ENCODE data around the gene WDR62.
A peak's percentile ranks its signal among the peaks of the same experiment; 100 is the strongest.
"Not testable (repeated sequence)": the region's sequence is repeated elsewhere in the genome, so short reads cannot be mapped to it uniquely, and the experiment has no call there.

Gene WDR62

DNA sequence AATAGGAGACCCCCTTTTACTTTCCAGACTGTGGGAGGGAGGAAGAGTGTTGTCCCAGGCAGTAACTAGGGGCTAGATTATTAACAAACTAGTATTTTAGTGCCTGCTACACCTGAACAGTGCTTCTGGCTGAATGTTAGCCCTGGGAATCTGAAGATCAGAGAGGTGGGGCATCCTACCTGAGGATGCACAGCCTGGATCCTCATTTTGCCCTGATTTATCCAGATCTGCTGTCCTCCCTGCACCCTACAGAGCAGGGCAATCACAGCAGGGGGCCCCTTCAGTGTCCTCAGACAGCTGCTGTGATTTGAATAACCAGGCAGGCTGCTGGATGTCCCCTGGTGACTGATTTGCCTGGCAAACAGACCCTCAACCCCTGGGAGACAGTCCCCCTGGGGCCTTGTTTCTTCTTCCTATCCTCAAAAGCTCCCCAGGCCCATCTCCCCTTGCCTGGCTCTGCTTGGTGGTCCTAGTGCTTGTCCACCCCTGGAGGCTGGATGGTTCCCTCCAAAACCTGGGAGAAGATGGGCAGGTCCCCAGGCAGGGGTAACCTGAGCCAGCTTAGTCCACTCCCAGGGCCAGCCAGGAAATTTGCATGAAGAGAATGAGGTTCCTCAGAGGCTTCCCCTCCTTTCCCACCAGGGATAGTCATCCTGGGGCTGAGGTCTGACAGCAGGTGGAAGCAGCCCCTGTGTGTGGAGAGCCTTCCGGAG lies 55.9 kb downstream of the WDR62 start, which contains the start of gene OVOL3:
Gene OVOL3, plus strand, starts transcription at position 657 of the 713 bp plus-strand sequence. CDS start 60 bp downstream, outside the sequence.
- no peak for DNase-seq (ENCODE audit: low read depth)

DNA sequence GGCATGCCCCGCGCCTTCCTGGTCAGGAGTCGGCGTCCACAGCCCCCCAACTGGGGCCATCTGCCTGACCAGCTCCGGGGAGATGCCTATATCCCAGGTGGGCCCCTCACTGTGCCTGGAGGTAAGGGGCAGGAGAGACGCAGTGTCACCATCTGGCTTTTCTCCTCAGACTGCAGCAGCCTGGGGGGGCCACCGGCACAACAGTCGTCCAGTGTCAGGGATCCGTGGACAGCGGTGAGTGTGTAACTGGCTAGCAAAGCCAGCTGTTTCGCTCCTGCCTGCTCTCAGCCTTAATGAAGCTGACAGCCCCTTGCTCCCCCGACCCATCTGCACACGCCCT lies 56.5 kb downstream of the WDR62 start:
- no peak for DNase-seq (ENCODE audit: low read depth)

DNA sequence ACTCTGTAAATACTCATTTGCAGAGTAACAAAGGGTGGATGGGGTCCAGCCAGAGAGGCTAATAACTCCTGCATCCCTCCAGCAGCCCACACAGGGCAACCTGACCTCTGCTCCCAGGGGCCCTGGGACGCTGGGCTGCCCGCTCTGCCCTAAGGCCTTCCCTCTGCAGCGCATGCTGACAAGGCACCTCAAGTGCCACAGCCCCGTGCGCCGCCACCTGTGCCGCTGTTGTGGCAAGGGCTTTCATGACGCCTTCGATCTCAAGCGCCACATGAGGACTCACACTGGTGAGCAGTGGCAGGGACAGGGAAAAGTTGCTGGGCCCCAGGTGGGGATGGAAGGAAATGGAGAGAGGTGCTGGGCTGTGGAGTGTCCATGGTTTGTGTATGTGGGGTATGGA lies 58.0 kb downstream of the WDR62 start:
- DNase-seq (ENCODE audit: low read depth), result no peak

DNA sequence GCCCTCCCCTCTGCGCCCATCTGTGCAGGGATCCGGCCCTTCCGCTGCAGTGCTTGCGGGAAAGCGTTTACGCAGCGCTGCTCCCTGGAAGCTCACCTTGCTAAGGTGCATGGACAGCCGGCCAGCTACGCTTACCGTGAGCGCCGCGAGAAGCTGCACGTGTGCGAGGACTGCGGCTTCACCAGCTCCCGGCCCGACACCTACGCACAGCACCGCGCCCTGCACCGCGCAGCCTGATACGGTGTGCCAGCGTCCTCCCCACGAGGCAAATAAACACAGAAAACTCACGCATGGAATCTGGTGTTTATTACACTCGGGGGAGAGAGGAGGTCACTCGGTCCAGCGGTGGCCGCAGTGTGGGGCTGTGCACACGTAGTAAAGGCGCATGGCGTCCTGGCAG lies 58.7 kb downstream of the WDR62 start:
- no peak for DNase-seq (ENCODE audit: low read depth)

DNA sequence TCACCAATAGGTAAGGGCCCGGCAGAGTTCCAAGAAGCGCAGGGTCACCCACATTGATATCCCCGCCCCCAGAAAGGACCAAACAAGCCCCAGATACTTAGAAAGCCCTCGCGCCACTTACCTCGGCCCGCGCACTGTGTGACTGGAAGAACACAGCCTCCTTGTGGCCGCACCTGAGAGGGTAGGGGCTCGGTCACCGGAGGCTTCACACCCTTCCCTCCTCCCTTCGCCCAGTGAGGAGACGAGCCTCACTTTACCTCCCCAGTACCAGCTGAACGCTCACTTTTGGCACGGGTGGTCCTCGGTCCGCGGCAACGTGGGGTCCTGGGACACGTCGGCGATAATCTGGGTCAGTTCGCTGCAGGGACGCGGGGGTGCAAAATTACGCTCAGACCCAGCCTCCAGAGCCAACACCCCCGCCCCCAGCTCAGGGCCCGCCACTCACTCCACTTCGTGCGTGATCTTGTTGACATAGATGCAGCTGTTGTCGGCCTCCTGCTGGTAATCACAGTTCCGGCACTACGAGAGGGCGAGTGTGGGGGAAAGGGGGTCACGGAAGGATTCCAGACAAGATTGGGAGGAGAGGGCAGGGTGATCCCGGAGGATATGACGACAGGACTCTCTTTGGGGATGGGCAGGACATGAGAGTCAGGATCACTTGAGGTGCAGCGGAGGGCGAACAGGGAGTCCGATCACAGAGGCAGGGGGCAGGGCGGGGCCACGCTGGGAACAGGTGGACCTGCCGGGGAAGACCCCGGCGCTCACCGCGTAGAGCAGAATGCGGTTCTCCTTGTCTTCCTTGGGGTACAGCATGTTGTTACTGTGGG lies 59.4 kb downstream of the WDR62 start:
- peak; percentile 55 for DNase-seq (ENCODE audit: low read depth)

DNA sequence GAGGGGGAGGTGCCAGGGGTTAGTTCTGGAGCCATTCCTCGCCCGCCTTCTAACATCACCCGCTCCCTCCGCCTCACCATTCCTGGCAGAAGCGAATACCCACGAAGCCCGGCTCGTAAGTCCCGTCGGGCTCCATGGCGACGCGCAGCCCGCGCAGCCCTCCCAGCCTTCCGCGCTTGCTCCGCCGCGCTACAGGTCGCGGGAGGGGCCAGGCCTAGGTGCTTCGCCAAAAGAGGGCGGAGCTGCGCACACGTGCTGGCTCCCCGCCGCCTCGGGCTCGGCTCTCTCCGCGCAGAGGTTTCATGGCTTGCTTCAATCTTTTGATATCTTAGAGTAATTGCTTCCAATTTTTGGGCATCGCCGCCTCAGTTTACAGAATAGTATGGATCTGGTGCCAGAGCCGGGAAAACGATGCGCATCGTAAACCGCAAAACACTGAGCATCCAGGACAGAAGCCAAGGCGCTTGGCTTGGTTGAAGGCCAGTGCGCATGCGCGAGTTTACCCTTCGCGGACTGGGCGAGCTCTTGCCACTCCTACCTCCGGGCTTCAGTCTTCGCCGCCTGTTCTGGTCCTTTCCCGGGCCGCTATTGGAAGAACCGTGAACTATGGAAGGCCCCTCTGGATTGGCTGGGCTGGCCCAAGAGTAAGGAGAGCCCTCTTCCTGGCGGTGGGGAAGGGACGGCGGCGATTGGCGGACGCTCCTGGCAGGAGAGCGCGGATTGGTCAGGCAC lies 60.2 kb downstream of the WDR62 start, which contains the start of gene POLR2I:
Gene POLR2I, minus strand, starts transcription at position 155 of the 732 bp plus-strand sequence. Its CDS starts 19 bp downstream, at position 136.
- peak; percentile 100 for DNase-seq (ENCODE audit: low read depth)

DNA sequence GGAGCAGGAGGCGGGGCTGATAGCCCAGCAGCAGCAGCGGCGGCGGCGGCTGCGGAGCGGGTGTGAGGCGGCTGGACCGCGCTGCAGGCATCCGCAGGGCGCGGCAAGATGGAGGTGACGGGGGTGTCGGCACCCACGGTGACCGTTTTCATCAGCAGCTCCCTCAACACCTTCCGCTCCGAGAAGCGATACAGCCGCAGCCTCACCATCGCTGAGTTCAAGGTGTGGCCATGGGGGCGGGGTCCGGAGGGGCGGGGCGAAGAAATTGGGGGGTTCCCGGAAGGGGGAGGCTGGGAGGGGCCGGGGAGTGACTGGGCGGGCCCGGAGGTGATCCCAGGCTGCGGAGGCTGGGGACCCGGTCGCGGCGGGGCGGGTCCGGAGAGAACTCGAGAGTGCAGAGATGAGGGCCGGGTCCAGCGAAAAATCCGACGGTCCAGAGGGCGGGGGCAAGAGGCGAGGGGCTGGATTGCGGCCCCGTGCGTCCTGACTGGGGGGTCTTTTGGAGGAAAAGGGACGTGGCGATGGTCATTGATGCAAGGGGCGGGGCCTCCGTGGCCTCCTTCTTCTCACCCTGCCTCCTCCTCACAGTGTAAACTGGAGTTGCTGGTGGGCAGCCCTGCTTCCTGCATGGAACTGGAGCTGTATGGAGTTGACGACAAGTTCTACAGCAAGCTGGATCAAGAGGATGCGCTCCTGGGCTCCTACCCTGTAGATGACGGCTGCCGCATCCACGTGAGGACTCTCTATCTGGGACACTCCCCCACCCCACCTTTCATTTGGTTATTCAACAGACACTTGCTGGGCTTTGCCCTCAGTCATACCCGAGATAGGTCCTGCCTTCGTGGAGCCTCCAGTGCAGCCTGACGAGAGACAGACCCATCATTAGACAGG lies 61.0 kb downstream of the WDR62 start, which contains the start of gene TBCB:
Gene TBCB, plus strand, starts transcription at position 16 of the 891 bp plus-strand sequence. Its CDS starts 93 bp downstream, at position 109.
- DNase-seq (ENCODE audit: low read depth), result no peak

DNA sequence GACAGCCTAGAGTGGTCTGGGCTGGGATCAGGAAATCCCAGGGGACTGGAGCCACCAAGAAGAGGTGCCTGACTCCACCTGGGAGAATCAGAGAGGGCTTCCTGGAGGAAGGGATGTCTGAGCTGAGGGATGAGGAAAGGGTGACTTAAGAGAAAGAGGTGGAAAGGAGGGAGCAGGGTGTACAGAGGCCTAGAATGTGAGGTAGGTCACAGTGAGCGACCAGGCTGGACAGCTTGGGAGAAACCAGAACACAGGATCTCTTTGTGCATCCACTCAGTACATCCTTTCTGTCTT lies 61.6 kb downstream of the WDR62 start:
- no peak for DNase-seq (ENCODE audit: low read depth)

DNA sequence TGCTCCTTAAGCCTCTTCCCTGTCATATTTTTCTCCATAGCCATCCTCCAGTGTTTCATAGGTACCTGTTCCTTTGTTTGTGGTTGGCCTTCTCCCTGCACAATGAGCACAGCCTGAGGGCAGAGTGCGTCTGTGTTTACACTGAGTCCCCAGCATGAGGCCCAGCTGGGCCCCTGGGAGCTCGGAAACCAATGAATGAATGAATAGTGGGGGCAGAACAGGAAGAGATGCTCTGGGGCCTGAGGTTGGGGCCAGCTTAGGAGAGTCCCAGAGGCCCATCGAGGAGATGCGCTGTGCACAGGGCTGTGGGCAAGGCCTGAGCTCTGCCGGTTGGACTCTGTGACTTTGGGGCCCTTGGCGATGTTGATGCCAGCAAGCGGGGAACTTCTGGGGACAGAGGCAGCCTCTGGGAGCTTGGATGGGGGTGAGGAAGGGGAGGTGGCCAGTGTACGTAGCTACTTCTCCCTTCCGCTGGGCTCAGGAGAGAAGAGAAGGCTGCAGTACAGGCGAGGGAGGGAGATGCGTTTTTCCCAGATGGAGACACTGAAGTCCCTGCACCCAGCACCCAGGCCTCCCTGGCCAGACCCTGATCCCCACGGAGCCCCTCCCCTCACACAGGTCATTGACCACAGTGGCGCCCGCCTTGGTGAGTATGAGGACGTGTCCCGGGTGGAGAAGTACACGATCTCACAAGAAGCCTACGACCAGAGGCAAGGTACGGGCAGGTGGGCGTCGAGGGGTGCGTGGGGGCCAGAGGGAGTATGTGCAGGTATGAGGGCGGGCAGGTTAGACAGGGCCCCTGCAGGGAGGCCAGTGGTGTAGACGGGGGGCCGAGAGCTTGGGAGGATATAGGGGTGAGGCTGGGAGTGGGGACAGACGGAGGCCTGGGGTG lies 65.6 kb downstream of the WDR62 start:
- no peak for DNase-seq (ENCODE audit: low read depth)

DNA sequence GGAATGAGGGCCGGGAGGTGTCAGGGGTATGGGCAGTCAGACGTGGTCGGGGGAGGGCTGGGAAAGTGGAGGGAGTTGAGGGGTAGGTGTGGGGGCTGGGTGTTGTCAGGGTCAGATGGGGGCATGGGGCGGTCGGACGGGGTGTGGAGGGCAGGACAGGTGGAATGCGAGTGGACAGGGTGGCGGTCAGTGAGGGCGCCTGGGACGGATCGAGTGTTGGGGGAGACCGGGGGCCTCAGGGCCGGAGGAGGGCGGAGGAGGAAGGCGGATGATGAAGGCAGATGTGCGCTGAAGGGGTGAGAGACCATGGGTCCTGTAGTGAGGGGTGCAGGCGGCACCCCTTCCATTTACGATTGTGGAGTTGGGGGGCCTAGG lies 66.3 kb downstream of the WDR62 start:
- no peak for DNase-seq (ENCODE audit: low read depth)

DNA sequence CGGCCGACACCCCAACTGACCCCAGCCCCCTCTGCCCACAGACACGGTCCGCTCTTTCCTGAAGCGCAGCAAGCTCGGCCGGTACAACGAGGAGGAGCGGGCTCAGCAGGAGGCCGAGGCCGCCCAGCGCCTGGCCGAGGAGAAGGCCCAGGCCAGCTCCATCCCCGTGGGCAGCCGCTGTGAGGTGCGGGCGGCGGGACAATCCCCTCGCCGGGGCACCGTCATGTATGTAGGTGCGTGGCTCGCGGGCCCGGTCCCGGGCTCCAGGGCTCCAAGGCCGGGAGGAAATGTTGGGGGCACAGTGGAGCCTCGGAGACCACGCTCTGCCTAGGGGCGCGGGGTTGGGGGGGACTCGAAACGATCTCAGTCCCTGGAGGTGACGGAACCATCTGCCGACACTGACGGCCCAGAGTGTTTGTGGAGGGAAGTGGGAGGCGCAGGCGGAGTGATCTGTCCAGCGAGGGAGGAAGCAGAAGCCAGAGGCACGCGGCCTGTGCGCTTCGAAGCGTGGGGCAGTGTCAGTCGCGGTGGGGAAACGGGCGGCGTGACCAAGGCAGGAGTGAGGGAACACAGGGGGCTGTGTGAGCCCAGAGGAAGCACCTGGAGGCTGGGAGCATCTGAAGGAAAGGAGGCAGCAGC lies 66.9 kb downstream of the WDR62 start:
- DNase-seq (ENCODE audit: low read depth), result no peak

DNA sequence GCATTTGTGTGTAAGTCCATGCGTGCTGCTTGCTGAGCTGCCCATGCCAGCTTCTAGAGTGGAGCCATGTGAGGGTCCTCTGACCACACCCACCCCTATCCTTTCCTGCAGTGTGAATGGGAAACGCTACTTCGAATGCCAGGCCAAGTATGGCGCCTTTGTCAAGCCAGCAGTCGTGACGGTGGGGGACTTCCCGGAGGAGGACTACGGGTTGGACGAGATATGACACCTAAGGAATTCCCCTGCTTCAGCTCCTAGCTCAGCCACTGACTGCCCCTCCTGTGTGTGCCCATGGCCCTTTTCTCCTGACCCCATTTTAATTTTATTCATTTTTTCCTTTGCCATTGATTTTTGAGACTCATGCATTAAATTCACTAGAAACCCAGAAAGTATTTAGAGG lies 70.9 kb downstream of the WDR62 start:
- DNase-seq (ENCODE audit: low read depth), result no peak

DNA sequence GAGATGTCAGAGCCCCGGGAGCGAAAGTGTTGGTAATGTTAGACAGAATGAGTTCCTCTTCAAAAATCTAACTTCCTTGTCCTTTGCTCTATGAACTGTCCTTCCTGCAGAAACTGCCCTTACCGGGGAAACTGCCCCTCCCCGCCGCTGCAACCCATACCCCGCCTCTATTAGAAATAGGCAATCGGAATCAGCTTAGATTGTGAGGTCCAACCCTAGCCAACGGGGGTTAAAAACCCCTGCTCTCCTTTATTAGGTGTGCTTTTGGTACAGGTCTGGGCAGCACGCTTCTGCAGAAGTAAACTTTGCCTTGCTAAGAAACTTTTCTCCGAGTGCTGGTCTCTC lies 73.7 kb downstream of the WDR62 start:
- no peak for DNase-seq (ENCODE audit: low read depth)

DNA sequence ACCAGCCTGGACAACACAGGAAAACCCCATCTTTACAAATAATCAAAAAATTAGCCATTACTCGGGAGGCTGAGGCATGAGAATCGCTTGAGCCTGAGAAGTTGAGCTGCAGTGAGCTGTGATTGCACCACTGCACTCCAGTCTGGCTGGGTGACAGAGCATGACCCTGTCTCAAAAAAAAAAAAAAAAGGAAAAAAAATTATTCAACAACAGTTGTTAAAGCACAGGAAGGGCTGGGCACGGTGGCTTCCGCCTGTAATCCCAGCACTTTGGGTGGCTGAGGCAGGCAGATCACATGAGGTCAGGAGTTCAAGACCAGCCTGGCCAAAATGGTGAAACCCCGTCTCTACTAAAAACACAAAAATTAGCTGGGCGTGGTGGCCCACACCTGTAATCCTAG lies 76.5 kb downstream of the WDR62 start:
- DNase-seq (ENCODE audit: low read depth), result not testable (repeated sequence)

DNA sequence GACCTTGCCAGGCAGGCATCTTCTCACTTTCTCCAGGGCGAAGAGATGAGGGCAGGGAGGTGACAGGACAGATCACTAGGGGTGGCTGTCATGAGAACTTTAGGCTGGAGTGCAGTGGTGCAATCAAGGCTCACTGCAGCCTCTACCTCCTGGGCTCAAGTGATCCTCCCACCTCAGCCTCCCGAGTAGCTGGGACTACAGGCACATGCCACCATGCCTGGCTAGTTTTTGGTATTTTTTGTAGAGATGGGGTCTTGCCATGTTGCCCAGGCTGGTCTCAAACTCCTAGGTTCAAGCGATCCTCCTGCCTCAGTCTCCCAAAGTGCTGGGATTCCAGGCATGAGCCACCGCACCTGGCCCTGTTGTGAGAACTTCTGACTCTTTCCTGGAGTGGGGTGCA lies 80.2 kb downstream of the WDR62 start:
- DNase-seq (ENCODE audit: low read depth), result not testable (repeated sequence)

DNA sequence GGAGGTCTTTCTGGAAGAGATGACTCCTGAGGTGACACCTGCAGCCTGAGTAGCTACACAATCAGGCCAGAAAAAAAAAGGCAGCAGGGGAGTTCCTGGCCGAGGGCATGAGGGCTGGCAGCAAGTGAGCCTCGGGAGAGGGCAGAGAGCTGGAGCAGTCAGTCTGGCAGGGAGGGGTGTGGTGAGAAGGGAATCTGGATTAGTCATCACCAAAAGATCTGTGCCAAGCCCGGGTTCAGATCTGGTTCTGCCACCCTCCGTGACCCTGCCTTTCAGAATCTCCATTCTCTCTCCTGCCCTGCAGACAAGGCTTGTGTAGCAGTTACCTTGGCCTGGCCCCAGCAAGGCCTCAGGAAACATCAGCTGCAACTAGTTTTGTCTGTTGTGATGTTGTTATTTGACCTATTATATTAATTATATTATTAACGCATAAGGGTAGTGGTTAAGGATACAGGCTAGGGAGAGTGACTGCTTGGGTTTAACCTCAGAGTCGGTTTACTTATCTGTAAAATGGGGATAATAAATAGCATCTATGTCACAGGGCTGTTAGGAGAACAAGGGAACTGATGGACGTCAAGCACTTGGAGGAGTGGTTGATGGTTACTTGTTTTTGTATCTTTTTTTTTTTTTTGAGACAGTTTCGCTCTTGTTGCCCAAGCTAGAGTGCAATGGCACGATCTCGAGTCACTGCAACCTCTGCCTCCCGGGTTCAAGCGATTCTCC lies 82.4 kb downstream of the WDR62 start:
- peak; percentile 80 for DNase-seq (ENCODE audit: low read depth)

DNA sequence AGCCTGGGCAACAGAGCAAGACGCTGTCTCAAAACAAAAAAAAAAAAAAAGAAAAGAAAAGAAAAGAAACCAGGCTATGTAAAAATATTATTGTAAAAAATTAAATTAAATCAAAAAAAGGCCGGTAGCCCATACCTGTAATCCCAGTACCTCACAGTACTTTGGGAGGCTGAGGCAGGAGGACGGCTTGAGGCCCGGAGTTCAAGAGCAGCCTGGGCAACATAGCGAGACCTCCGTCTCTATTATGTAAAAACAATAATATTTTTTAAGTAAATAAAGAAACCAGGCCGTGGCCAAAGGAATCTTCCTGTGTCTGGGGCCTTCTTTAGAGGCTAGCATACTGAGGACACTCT lies 84.4 kb downstream of the WDR62 start:
- DNase-seq (ENCODE audit: low read depth), result no peak

DNA sequence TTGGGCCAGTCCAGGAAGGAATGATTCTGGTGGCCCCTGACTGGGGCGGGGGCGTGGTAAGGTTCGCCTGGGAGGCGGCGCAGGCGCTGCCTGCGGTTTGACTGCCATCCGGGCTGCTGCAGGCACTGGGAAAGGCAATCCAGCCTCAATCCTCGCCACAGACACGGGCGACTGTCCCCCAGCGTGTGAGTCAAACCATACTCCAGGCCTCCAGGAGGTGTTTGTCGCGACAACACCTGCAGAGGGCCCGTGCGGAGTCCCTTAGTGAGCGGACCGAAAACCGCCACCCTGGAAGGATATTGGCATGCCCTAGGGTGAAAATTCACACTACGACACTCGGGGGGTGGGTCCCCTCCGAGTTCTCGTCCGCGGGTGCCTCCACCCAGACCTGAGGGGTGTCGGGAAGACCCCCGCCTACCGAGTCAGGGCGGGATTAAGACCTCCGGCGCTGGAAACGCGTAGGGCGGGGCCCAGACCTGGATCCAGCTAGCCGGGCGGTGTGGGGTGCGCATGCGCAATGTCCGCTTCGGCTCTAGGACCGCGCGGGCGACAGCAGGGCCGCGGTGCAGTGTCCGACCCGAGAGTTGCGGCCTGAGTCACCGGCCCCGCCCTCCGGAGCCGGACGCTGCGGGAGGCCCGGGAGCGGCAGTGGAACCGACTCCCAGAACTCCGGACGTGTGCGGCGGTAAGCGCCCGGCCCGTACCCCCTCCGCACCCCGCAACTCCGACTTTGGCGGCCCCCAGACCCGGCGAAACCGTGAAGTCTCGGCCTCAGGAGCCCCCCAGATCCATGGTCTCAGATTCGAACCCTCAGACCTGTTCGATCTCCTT lies 85.0 kb downstream of the WDR62 start, which contains the start of gene CAPNS1:
Gene CAPNS1, plus strand, starts transcription at position 594 of the 831 bp plus-strand sequence. CDS start 946 bp downstream, outside the sequence.
- DNase-seq (ENCODE audit: low read depth), result peak; percentile 96
